ENCODE results near the gene IST1.

The IST1 gene

DNA sequence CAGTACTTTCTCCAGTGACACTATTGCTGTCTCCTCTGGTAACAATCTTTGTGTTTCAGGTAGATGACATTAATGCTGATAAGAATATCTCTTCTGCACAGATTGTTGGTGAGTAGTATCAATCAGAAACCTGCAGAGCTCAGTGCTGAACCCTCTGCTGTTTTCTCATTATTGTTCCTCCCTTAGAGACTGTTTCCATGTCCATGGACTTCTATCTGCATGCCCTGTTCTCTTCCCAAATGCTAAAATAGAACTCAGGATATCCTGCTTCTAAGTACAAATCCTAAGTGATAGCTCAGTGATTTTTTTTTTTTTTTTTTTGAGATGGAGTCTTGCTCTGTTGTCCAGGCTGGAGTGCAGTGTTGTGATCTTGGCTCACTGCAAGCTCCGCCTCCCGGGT is 29.4 kb downstream of the IST1 start:
- TF ChIP-seq CTCF (IDR thresholded peaks at IDR 0.05), result no peak

GRCh38 chr16:71927383-71927782 is 32.1 kb downstream of the IST1 start:
- TF ChIP-seq CTCF (IDR thresholded peaks at IDR 0.05), result no peak

GRCh38 chr16:71927787-71928186 is 32.5 kb downstream of the IST1 start:
- no peak for TF ChIP-seq CTCF (IDR thresholded peaks at IDR 0.05)

DNA sequence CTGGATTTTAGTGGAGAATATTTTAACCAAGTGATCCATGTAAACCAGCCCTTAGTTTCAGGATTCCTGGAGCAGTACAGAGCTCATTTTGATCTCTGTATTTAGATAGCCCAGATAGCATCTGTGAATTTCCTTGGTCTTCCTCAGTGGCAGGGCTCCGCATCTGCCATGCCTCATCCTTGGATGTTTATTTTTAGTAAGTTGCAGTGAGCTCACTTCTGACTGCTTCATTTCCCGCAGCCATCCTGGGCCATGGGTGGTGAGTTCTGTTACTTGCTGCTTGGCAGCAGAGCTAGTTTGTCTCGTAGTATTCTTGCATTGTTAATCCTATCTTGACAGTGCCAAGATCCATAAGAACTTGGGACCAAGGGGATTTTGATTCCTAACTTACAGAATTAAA is 33.7 kb downstream of the IST1 start:
- no peak for TF ChIP-seq CTCF (IDR thresholded peaks at IDR 0.05)

- no peak for TF ChIP-seq CTCF (IDR thresholded peaks at IDR 0.05)
Observed at GRCh38 chr16:71930013-71930563, 34.8 kb downstream of the IST1 start.

DNA sequence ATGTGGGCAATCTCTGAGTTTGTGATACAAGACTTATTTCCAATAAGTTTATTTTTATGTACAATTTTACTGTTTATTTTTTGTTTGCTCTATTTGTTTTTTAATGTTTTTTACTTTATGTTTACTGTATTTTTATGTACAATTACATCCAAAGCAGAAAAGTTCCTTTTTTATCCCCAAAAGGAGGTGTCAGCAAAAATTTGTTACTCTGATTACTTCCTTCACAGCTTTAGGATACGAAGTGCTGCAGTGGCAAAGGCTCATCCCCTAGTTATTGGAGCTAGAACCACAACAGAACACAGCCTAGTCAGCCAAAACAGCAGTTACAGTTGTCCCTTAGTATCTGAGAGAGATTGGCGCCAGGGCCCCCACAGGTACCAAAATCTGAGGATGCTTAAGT is 35.7 kb downstream of the IST1 start:
- no peak for TF ChIP-seq CTCF (IDR thresholded peaks at IDR 0.05)

- no peak for TF ChIP-seq CTCF (IDR thresholded peaks at IDR 0.05)
Observed at GRCh38 chr16:71931599-71931998, 36.3 kb downstream of the IST1 start.

GRCh38 chr16:71933017-71933416 is 37.7 kb downstream of the IST1 start:
- no peak for TF ChIP-seq CTCF (IDR thresholded peaks at IDR 0.05)
